ENCODE results near the gene VARS1. TPM values are rescaled to one million over a fixed set of nuclear protein-coding genes. Genes with fewer than 3 reads are reported as not detected.
A peak's percentile ranks its signal among the peaks of the same experiment; 100 is the strongest.
"Not testable (repeated sequence)": the region's sequence is repeated elsewhere in the genome, so short reads cannot be mapped to it uniquely, and the experiment has no call there.

The VARS1 gene
- total and polyA plus RNA-seq, 2 donors (not counting 1 experiment from before 2014, with no cell fraction given) = 16.0 to 53.5 TPM

DNA sequence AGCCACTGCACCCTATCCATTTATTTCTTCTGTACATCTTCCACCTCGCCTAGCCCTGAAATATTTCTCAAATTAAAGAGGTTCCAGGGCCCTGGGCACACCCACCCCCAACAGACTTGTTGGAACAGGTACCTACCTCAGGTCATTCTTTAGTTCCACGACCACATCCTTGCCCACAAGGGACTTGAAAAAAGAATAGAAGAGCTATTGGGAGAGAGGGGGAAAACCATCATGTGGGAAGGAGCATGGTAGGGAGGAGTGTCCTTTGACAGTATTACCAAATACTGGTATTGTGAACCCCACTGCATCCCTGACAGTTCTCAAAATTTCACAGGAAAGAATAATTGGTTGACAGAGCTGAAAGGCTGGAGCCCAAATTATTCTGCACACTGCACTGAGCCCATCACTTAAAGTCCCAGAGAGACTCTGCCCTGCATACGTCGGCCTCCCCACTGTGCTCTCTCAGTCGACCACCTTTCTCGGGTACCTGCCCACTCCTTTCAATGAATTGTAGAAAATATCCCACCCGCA, 10.5 kb upstream of the VARS1 start:
- Histone ChIP-seq H3K36me3 (ENCODE audit: control insufficient read depth, insufficient read depth, low read length) (no peaks in the 10 kb centered on the region), H3K9ac (ENCODE audit: insufficient read depth, low read length) (peak overlapping the region; percentile 85), H4K20me1 (ENCODE audit: control insufficient read depth, extremely low read depth, insufficient read depth, low read length) (no peaks in the 10 kb centered on the region), H3K79me2 (ENCODE audit: control insufficient read depth, insufficient read depth, low read length) (peaks cover 8% of the 10 kb centered on the region), H3K4me2 (ENCODE audit: extremely low read depth, insufficient read depth, low read length) (peak overlapping the region; percentile 94), H3K4me1 (ENCODE audit: control insufficient read depth, extremely low read depth, insufficient read depth, low read length) (no peaks in the 10 kb centered on the region), H3K9me3 (ENCODE audit: control insufficient read depth, insufficient read depth, low read depth, low read length) (no peaks in the 10 kb centered on the region), H3K4me3 (replicated peaks in 1 of 4; ENCODE audit: control extremely low read depth in 1 of 4, insufficient read depth in 1 of 4, low read depth in 3 of 4, low read length in 4 of 4) (peak overlapping the region; percentile 73 to 84 (median 78)), H3K27me3 (ENCODE audit: control insufficient read depth, insufficient read depth, low read length) (no peaks in the 10 kb centered on the region), H2AFZ (ENCODE audit: low read length) (peak overlapping the region; percentile 73), H3K27ac (ENCODE audit: insufficient read depth, low read length) (peak overlapping the region; percentile 90)
- no peak for TF ChIP-seq EZH2 (IDR thresholded peaks at IDR 0.05; ENCODE audit: low read length, missing control alignments)
- TF ChIP-seq CTCF (conservative IDR thresholded peaks at IDR 0.05 in 1 of 2, IDR thresholded peaks at IDR 0.05 in 1 of 2; ENCODE audit: low read depth in 1 of 2, low read length in 2 of 2) = no peak
- no peak for DNase-seq (ENCODE audit: low read depth in 2 of 2)

DNA sequence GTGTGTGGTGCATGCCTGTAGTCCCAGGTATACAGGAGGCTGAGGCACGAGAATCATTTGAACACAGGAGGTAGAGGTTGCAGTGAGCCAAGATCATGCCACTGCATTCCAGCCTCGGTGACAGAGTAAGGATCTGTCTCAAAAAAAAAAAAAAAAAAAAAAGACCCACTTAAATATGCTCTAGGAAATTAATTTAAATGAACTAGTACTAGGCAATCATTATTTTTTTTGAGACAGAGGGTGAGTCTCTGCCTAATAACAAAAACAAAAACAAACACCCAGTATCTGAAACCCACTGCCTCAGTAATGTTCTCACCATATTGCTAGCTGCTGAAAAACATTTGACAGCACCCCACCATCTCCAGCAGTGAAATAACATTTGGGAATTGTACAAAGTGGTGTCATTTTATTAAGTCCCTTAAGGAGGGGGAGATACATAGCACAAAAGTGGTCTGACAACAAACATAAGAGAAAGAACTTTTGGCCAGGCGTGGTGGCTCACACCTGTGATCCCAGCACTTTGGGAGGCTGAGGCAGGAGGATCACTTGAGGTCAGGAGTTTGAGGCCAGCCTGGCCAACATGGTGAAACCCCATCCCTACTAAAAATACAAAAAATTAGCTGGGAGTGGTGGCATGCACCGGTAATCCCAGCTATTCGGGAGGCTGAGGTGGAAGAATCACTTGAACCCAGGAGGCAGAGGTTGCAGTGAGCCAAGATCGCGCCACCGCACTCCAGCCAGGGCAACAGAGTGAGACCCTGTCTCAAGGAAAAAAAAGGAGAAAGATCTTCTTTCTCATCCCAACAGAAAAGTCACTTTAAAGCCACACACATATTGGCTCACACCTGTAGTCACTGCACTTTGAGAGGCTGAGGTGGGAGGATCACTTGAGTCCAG, 5.7 kb upstream of the VARS1 start:
- DNase-seq (ENCODE audit: low read depth in 2 of 2); H4K20me1 ChIP-seq (ENCODE audit: control insufficient read depth, extremely low read depth, insufficient read depth, low read length); H3K4me2 ChIP-seq (ENCODE audit: extremely low read depth, insufficient read depth, low read length); H3K9ac ChIP-seq (ENCODE audit: insufficient read depth, low read length); H3K4me1 ChIP-seq (ENCODE audit: control insufficient read depth, extremely low read depth, insufficient read depth, low read length); H3K27ac ChIP-seq (ENCODE audit: insufficient read depth, low read length); H2AFZ ChIP-seq (ENCODE audit: low read length); H3K79me2 ChIP-seq (ENCODE audit: control insufficient read depth, insufficient read depth, low read length); H3K4me3 ChIP-seq (replicated peaks in 1 of 4; ENCODE audit: control extremely low read depth in 1 of 4, insufficient read depth in 1 of 4, low read depth in 3 of 4, low read length in 4 of 4); H3K27me3 ChIP-seq (ENCODE audit: control insufficient read depth, insufficient read depth, low read length); H3K36me3 ChIP-seq (ENCODE audit: control insufficient read depth, insufficient read depth, low read length); H3K9me3 ChIP-seq (ENCODE audit: control insufficient read depth, insufficient read depth, low read depth, low read length): not testable (repeated sequence)

- Histone ChIP-seq H3K27me3 (ENCODE audit: control insufficient read depth, insufficient read depth, low read length) (no peaks in the 10 kb centered on the region), H3K36me3 (ENCODE audit: control insufficient read depth, insufficient read depth, low read length) (no peaks in the 10 kb centered on the region), H3K9me3 (ENCODE audit: control insufficient read depth, insufficient read depth, low read depth, low read length) (no peaks in the 10 kb centered on the region), H3K4me1 (ENCODE audit: control insufficient read depth, extremely low read depth, insufficient read depth, low read length) (no peaks in the 10 kb centered on the region), H3K27ac (ENCODE audit: insufficient read depth, low read length) (no peak overlapping the region), H3K4me2 (ENCODE audit: extremely low read depth, insufficient read depth, low read length) (no peak overlapping the region), H3K4me3 (replicated peaks in 1 of 4; ENCODE audit: control extremely low read depth in 1 of 4, insufficient read depth in 1 of 4, low read depth in 3 of 4, low read length in 4 of 4) (no peak overlapping the region), H2AFZ (ENCODE audit: low read length) (no peak overlapping the region), H3K79me2 (ENCODE audit: control insufficient read depth, insufficient read depth, low read length) (peaks cover 6% of the 10 kb centered on the region), H4K20me1 (ENCODE audit: control insufficient read depth, extremely low read depth, insufficient read depth, low read length) (no peaks in the 10 kb centered on the region), H3K9ac (ENCODE audit: insufficient read depth, low read length) (no peak overlapping the region)
- TF ChIP-seq CTCF (conservative IDR thresholded peaks at IDR 0.05 in 1 of 2, IDR thresholded peaks at IDR 0.05 in 1 of 2; ENCODE audit: low read depth in 1 of 2, low read length in 2 of 2) (no peak), EZH2 (IDR thresholded peaks at IDR 0.05; ENCODE audit: low read length, missing control alignments) (no peak)
- peak in 1 of 2 donors; percentile 45 for DNase-seq (ENCODE audit: low read depth in 2 of 2)
Observed at GRCh38 chr6:31799781-31800180, 4.2 kb upstream of the VARS1 start.
